ENCODE results near the gene AP1S1.

GRCh38 chr7:101124376-101125056 is 29.8 kb upstream of the AP1S1 start:
- TF ChIP-seq CTCF (IDR thresholded peaks at IDR 0.05; ENCODE audit: low read depth, low read length, poor library complexity, severe bottlenecking) (no peak), EZH2phosphoT487 (IDR thresholded peaks at IDR 0.05; ENCODE audit: borderline replicate concordance, low read length) (no peak)

Data from DOHH2 (cell line).